Astrocyte of the spinal cord (primary cell): ENCODE measurements around the gene ZAP70.

Experiments used
- DNase-seq: peaks from one replicate; pipeline ENCODE4 v3.0.0; 2011; ENCODE audit warnings: low read depth, low spot score
- H3K4me3 ChIP-seq: 2 replicates; pipeline ENCODE4 v1.5.1; 2011; ENCODE audit warnings: low read depth, mild to moderate bottlenecking, low read length, moderate library complexity
- in situ Hi-C: cut with HindIII; loops from 2 replicates; pipeline ENCODE4 v1.10.0; 2017; ENCODE audit warnings: low sequenced_read_pairs
- TF ChIP-seq, protein P1 (sequence below): IDR thresholded peaks from 2 replicates; pipeline ENCODE4 v1.5.1; 2012; ENCODE audit warnings: low read depth, mild to moderate bottlenecking, low read length, inconsistent platforms

The ZAP70 gene

DNA sequence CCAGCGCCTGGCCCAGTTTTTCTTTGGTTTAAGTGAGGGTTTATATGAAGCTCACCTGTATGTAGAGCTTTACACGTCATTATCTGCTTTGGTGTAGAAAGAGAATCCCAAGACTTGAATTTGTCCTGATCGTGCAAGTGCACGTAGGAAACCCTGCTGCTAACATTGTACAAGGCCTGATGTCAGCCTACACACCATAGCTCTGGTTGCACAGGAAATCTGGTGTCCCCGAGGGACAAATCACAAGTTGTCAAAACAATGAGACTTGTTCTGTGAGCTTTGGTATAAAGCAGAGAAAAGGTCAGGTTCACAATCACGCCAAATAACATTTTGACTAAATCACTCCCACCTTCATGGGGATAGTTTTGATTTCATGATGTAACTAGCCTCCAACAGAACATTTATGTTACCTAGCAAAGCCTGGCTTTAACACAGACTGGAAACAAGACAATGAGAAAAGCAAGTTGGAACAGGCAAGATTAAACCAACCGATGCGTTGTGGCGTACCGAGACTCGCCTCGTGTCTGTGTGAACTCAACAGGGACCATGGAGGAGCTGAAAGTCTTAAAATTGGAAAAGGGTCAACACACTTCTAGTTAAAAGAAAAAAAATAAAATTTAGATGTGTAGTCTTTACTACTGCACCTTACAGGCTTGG lies 41.4 kb downstream of the ZAP70 start:
- TF ChIP-seq, protein P1, sequence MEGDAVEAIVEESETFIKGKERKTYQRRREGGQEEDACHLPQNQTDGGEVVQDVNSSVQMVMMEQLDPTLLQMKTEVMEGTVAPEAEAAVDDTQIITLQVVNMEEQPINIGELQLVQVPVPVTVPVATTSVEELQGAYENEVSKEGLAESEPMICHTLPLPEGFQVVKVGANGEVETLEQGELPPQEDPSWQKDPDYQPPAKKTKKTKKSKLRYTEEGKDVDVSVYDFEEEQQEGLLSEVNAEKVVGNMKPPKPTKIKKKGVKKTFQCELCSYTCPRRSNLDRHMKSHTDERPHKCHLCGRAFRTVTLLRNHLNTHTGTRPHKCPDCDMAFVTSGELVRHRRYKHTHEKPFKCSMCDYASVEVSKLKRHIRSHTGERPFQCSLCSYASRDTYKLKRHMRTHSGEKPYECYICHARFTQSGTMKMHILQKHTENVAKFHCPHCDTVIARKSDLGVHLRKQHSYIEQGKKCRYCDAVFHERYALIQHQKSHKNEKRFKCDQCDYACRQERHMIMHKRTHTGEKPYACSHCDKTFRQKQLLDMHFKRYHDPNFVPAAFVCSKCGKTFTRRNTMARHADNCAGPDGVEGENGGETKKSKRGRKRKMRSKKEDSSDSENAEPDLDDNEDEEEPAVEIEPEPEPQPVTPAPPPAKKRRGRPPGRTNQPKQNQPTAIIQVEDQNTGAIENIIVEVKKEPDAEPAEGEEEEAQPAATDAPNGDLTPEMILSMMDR = no peak
- H3K4me3 ChIP-seq = no peak overlapping the region
- in situ Hi-C loops = no loop called here
- no peak for DNase-seq

DNA sequence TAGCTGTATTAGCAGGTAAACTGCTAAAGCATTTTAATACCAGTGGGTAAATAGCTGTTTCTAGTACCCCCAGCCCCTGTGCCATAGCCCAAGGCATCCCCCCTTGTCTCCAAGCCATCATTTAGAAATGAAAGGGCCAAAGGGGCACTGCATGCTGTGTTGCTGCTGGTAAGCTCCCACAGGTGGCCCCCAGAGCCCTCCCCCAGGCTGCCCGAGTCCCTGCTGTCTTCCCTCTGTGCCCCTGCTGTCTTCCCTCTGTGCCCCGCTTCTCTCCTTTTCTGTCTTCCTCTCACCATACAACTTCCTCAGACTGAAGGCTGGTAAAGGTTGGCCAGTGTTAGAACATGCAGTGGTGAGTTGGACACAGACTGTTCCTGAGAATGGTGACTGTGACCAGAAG lies 42.1 kb downstream of the ZAP70 start:
- H3K4me3 ChIP-seq = no peak overlapping the region
- in situ Hi-C loops = no loop called here
- TF ChIP-seq, protein P1 = no peak
- DNase-seq = no peak

DNA sequence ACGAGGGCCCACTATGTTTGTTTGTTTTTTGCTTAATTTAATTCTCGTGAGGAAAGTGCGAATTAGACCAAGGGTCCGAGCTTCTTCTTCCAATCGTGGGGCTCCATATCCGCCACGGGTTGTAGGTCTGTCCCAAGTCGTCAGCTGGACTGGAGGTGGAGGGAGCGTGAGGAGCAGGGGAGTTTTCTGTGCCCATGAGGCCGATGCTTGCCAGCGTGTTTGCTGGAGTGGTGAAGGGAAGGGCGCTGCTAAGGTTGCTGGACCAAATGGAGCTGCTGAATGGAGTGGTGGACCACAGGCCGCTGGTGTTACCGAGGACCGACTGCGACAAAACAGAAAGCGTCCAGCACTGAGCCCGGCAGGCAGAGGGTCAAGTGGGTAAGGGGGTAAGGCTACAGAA lies 43.7 kb downstream of the ZAP70 start:
- no peak overlapping the region for H3K4me3 ChIP-seq
- no peak for DNase-seq
- TF ChIP-seq, protein P1 = no peak
- in situ Hi-C loops = no loop called here

DNA sequence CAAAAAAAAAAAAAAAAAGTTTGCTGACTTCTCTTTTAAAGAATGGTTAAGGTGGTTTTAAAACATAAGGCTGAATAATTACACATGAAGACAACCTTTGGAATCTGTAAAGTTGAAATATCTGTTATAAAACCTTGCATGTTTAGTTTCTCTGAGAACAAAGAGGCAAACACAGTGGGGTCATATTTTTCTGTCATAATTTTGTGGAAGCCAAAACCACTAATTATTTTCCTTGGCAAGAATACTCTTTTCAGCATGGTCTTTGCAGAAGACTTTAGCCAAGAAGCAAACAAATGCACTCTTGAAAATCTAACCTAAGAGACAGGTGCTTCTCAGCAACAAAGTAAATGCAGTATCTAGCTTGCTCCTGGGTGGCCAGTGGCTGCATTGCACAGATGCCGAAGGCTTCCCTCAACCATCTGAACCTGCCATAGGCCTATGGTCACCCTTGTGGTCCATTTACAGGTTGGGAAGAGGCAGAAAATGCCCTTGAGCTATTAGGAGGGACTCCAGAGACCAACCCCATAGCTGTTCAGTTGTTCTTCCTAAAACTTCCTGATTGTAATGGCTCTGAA lies 44.8 kb downstream of the ZAP70 start:
- peak; percentile 59 for DNase-seq
- in situ Hi-C loops = no loop called here
- H3K4me3 ChIP-seq = no peak overlapping the region
- TF ChIP-seq, protein P1 = no peak

DNA sequence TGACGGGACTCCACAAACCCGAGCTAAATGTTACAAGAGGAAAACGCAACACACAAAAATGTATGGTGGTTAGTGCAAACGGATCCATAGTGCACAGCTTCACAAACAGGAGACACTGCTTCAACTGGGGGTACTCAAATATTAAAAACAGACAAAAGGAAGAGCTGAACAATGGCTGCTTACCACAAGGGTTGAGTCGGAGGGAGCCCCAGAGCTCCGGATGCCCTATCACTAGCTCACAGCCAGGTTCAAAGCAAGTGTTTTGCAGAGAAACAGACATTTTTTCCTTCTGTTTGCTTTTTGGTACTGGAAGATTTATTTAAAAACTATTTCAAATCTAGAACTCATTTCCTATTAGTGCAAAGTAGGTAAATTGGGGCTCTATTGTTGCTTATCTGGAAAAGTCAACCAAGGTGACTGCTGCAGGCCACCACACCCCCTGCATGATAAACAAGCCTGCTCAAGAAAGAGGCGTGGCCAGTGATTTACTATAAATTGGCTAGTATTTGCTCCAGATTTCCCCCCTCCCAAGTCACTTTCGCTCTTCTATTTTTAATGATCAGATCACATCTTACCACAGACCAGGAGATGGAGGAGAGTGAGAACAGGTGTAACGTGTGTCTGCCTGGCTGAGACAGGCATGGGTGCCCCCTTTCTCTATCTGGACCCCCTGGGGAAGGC lies 46.5 kb downstream of the ZAP70 start:
- H3K4me3 ChIP-seq = no peak overlapping the region
- in situ Hi-C loops = no loop called here

DNA sequence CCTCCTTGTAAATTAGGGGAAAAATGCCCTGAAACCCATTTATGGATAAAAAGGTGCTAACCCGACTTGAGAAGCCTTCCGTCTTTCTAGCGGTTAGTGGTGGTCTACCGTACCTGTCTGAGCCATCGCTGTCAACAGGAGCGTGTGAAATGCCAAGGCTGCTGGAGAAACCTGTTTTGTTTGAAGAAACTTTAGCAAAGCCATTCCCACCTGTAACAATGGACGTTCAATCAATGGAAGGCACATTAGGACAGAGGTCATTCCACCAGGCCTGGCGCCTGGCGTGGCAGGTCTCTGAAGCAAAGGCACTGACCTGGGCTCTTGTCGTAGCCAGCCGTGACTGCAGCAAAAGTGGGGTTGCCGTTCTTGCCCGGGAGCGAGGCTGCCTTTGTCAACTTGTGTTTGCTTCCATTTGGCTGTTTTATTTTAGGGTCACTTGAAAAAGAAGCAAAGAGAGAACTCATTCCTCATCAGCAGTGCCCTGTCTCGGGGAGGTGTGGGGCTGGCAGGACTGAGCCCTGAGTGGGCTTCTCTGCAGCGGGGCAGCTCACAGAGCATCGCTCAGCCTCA lies 47.2 kb downstream of the ZAP70 start:
- in situ Hi-C loops = no loop called here
- TF ChIP-seq, protein P1 = no peak
- no peak overlapping the region for H3K4me3 ChIP-seq
- no peak for DNase-seq

More for the DNA sequence above, 46.5 kb downstream of the ZAP70 start:
- TF ChIP-seq, protein P1 = no peak
- no peak for DNase-seq
